Chondrocyte (in vitro differentiated cells): ENCODE results near the gene CCNQ. TPM values are rescaled to one million over a fixed set of nuclear protein-coding genes. Genes with fewer than 3 reads are reported as not detected.

Source experiments
- DNase-seq: peaks from one replicate; pipeline ENCODE4 v3.0.0; 2021; ENCODE audit warnings: mixed read lengths, low spot score
- H3K27ac Mint-ChIP-seq: one replicate; pipeline ENCODE4 v1.8.0; 2021; ENCODE audit warnings: mild to moderate bottlenecking, moderate library complexity, mixed read lengths; ENCODE audit not compliant: unreplicated experiment
- H3K27me3 Mint-ChIP-seq: 2 replicates; pipeline ENCODE4 v1.8.0; 2021; ENCODE audit warnings: low read depth, mixed read lengths
- H3K36me3 Mint-ChIP-seq: 2 replicates; pipeline ENCODE4 v1.8.0; 2021; ENCODE audit warnings: low read depth, mixed read lengths
- H3K4me1 Mint-ChIP-seq: 2 replicates; pipeline ENCODE4 v1.8.0; 2021; ENCODE audit warnings: low read depth, mild to moderate bottlenecking, mixed read lengths
- H3K4me3 Mint-ChIP-seq: one replicate; pipeline ENCODE4 v1.8.0; 2021; ENCODE audit warnings: mild to moderate bottlenecking, moderate library complexity, mixed read lengths; ENCODE audit not compliant: unreplicated experiment
- H3K9me3 Mint-ChIP-seq: 2 replicates; pipeline ENCODE4 v1.8.0; 2021; ENCODE audit warnings: low read depth, mixed read lengths
- CTCF ChIP-seq: fragments of 200-600 bp; sonication (generic); IDR thresholded peaks from 2 replicates; pipeline ENCODE4 v1.5.0; 2021; ENCODE audit warnings: antibody characterized with exemption, mild to moderate bottlenecking, moderate library complexity
- total RNA-seq: library from RNA; stranded (reverse); gene quantifications from 3 replicates; pipeline ENCODE4 v1.2.1, GENCODE V29; 2021

CCNQ gene
- total RNA-seq, 1 donor from 2014 or later = 17.2 TPM

- Mint-ChIP-seq H3K4me3 (no peak overlapping the region), H3K9me3 (no peaks in the 10 kb centered on the region), H3K27me3 (peaks cover 18% of the 10 kb centered on the region), H3K27ac (no peak overlapping the region), H3K4me1 (peaks cover 5% of the 10 kb centered on the region), H3K36me3 (no peaks in the 10 kb centered on the region)
- no peak for TF ChIP-seq CTCF
- DNase-seq = peak; percentile 77
Measured at GRCh38 chrX:153645151-153645550, 46.2 kb upstream of the CCNQ start.

- no peak for TF ChIP-seq CTCF
- no peaks in the 10 kb centered on the region for H3K9me3 Mint-ChIP-seq
- no peak overlapping the region for H3K27ac Mint-ChIP-seq
- DNase-seq = peak; percentile 91
- H3K27me3 Mint-ChIP-seq = peaks cover 18% of the 10 kb centered on the region
- peaks cover 5% of the 10 kb centered on the region for H3K4me1 Mint-ChIP-seq
- H3K36me3 Mint-ChIP-seq = no peaks in the 10 kb centered on the region
- no peak overlapping the region for H3K4me3 Mint-ChIP-seq
Measured at GRCh38 chrX:153644356-153645125, 45.6 kb upstream of the CCNQ start.

- Mint-ChIP-seq H3K4me3 (peak overlapping the region; percentile 51), H3K27ac (no peak overlapping the region), H3K4me1 (peaks cover 5% of the 10 kb centered on the region), H3K9me3 (no peaks in the 10 kb centered on the region), H3K27me3 (peaks cover 18% of the 10 kb centered on the region), H3K36me3 (no peaks in the 10 kb centered on the region)
- peak; percentile 60 for TF ChIP-seq CTCF
- peak; percentile 63 for DNase-seq
Measured at GRCh38 chrX:153643431-153644351, 44.8 kb upstream of the CCNQ start.

GRCh38 chrX:153642655-153643430 is 43.9 kb upstream of the CCNQ start:
- H3K27me3 Mint-ChIP-seq = peaks cover 18% of the 10 kb centered on the region
- H3K9me3 Mint-ChIP-seq = no peaks in the 10 kb centered on the region
- no peaks in the 10 kb centered on the region for H3K36me3 Mint-ChIP-seq
- no peak for TF ChIP-seq CTCF
- peak overlapping the region; percentile 50 for H3K4me3 Mint-ChIP-seq
- H3K4me1 Mint-ChIP-seq = peaks cover 5% of the 10 kb centered on the region
- DNase-seq = peak; percentile 91
- H3K27ac Mint-ChIP-seq = no peak overlapping the region
